DMS79 treated with DMSO at 0.1 percent for 48 hours (cell line): ENCODE results near the gene HCK.
"Not testable (repeated sequence)": the region's sequence is repeated elsewhere in the genome, so short reads cannot be mapped to it uniquely, and the experiment has no call there.

Experiments
- DNase-seq: peaks from one replicate; lab custom pipeline; 2025; lab: John Stamatoyannopoulos, UW

HCK gene

DNA sequence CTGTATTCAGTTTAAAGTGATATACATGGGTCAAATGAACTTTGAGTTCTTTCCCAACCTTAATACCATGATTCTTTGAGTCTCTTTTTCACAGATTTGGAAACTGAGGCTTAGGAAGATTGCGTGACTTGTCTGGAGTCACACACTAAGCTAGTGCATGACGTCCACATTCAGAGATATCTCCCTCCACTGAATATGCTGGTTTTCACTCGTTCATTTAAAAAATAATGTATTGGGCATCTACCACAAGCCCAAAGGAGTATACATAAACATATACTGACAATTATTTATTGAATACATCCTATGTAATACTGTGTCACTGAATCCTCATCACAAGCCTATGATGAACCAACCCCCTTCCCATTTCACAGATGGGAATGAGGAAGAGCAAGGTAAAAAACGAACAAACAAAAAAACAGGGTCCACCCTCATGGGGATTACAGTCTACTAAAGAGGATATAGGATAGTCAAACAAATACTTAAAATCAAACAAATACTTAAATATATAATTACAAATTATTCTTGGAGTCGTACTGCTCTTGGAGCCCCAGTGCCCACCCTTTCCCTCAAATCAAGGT lies 56.9 kb downstream of the HCK start:
- no peak for DNase-seq

DNA sequence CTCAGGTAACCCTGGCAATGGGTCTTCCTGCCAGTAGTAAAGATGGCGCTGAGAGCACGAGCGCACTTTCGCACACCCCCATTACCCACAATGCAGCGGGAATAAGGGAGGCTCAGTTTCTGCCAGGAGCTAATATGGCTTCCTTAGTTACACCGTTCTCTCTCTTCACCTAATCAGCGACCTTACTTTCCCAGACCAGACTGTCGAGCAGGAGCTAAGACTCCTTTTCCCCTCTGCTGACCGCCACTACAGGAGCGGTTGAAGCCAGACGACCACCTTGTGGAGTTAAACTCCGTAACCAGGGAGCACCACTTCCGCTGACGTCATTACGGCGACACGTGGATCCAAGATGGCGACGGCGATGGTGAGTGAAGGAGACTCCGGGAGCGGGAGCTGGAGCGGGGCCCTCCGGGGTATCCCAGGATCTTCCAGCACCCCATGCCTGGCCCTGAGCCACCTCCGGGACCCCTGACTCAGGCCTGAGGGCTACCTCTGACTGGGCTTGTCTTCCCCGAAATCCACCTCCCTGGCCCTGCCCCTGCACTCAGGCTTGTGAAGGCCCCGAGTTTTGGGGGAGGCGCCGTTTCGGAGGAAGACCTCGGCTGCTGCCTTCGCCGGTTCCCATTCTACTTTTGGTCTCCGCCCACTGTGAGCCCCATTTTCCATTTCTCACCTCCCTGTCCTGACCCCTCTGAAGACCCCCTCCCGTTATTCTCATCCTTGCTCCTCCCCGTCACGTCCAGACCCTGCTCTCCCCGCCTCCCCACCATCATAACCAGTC lies 57.5 kb downstream of the HCK start, which contains the start of gene TM9SF4:
Gene TM9SF4, plus strand, starts transcription at position 323 of the 781 bp plus-strand sequence. Its CDS starts 27 bp downstream, at position 350.
- DNase-seq = peak; percentile 99

DNA sequence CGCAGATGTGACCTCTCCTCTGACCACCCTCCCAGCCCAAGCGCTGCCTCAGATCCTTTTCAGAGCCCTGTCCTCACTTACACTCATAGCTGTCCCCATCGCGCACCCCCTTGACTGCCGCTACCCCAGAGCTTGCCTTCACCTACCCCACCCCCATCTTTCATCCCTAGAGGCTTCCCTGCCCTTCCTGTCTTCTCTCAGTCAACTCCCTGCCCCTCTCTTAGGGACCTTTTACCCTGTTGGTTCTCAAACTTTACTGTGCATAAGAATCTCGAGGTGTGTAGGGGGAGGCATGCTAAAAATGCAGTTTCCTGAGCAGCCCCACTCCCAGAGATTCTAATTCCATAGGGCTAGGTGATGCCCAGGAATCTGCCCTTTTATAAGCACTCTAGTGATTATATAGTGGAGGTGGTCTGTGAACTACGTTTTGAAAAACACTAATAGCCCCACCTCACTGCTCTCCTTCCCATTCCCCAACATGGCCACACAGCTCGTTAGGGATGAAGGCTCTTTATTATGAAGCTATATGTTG lies 58.2 kb downstream of the HCK start:
- no peak for DNase-seq

- no peak for DNase-seq
Measured at GRCh38 chr20:32110727-32111126, 58.7 kb downstream of the HCK start.

DNA sequence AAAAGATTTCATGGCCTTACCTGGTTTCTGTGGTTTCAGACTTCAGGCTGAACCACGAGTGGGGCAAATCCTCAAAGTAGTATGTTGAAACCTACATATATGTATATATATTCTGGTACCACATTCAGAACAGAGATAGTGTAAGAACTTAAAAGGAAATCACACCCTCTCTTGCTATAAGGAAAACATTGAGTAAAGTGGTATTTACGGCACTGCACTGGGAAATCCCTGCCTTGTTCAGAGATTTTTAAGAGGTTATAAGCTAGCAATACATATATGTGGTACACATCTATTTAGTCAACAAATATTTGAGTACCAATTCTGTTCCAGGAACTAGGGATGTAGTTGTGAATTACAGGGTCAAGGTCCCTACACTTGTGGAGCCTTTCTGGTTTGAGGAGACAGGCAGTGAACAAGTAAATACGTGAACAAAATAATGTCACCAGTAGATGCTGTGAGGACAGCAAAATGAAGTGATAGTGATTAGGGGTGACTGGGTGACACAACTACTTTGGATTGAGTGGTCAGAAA lies 59.2 kb downstream of the HCK start:
- no peak for DNase-seq

DNA sequence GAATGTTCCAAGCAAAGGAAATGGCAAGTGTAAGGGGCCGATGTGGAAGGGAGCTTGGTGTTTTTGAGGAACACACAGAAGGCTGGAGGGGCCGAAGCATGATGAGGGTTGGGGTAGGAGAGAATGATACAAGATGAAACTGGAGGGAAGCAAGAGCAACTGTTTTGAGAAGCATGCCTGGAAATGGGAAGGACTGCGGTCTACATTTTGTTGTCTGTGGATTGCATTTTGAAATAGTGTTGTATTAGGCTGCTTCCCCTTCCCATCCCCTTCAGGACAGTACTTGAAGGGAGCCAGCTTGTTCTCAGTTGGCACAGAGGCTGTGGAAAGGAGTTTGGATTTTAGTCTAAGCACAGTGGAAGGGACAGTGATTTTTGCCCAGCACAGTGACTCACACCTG lies 59.7 kb downstream of the HCK start:
- no peak for DNase-seq

DNA sequence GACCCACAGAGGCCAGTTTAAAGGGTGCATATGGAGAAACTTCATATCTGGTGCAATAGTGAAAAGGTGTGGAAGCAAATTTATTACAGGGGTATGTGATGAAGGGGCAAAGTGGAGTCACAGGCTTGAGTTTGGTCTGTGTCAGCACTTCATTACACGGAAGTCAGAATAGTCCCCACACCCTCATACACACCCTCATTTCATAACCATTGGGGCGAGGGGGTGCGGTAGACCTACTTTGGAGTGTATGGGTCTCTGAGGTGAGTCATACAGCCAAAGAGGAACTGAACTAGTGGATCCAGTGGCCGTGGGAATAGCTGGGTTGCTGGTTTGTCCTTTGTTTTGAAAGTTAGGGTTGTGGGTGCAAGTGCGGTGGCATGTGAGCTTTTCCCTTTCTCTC lies 60.8 kb downstream of the HCK start:
- no peak for DNase-seq

DNA sequence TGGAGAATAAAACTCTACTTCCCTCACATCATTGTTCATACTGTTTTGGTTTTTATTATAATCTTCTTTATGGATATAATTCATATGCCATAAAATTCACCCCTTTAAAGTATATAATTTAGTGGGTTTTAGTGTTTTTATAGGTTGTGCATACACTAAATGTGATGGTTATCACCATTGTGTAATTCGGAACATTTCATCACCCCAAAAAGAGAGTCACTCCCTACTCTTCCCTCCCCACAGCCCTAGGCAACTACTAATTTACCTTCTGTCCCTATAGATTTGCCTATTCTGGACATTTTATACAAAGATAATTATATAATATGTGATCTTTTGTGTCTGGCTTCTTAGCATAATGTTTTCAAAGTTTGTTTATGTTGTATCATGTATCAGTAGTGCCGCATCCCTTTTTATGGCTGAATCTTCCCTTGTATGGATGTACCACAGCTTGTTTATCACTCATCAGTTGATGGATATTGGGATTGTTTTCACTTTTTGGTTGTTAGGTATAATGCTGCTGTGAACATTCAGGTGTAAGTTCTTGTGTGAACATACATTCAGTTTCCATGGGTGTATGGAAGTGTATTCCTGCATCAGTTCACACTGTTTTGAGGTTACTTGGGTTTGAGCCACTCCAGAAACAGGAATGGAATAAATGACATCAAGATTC lies 61.7 kb downstream of the HCK start:
- no peak for DNase-seq

DNA sequence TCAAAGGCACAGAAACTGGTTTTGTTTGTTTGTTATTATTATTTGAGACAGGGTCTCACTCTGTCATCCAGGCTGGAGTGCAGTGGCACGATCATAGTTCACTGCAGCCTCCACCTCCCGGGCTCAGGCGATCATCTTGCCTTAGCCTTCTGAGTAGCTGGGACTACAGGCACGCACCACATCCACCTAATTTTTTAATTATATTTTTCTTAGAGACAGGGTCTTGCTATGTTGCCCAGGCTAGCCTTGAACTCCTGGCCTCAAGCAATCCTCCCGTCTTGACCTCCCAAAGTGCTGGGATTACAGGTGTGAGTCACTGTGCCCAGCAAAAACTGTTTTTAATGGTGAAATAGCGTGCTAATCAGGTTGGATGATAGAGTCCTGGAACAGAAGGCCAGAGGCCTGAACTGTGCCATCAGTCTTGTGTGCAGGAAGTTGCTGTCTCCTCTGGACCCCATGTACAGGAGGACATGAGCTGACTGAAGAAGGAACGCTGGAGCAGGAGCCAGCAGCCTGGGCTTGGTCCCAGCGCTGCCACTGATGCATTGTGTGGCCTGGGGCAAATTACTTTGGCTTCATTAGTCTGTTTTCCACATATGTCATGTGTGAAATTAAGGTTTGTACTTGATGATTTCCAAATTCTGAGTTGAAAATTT lies 62.4 kb downstream of the HCK start:
- no peak for DNase-seq

DNA sequence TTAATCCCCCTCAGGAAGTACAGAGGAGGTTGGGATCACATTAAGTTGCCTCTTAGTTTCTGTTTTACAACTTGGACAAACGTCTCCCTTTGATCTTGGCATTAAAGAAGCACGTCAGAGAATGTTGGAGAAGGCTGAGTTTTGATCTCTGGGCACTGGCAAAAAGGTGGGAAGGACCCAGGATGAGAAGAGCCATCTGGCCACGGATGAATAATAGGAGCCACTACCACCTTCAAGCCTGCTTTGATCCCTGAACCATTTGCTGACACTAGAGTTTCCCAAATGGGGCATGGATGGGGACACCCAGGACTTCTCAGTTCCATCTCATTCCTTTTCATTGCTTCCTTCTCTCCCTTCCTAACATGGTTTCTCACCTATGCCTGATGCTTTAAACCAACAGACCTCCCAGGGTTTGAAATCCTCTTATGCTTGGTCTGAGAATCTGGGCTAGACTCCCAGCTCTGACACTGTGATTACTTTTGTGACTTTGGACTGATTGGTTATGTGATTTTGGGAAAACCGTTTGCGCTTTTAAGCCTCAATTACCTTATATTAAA lies 63.2 kb downstream of the HCK start:
- no peak for DNase-seq

DNA sequence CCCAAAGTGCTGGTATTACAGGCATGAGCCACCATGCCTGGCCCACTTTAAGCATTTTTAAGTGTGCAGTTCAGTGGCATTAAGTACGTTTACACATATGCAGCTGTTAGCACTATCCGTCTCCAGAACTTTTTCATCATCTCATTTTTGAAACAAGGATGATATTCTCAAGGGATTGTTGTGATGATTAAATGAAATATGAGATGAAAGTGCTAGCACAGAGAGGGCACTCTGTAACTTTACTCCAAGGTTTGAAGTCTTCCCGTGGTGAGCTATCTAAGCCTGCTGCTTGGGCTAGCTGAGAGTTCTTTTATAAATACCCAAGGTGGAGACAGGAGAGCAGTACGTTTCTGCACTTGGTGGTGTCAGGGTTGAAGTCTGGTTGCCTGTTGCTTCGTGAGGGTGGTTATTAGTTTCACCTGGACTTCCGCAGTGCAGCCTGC lies 64.1 kb downstream of the HCK start:
- no peak for DNase-seq

DNA sequence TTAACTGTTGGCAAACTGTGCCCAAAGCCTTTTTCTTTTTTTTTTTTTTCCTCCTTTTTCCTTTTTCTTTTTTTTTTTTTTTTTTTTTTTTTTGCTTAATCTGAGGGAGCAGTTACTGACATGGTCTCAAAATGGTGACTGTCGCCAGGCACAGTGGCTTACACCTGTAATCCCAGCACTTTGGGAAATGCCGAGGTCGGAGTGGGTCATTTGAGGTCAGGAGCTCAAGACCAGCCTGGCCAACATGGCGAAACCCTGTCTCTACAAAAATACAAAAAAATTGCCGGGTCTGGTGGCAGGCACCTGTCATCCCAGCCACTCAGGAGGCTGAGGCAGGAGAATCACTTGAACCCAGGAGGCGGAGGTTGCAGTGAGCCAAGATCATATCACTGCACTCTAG lies 64.8 kb downstream of the HCK start:
- DNase-seq = not testable (repeated sequence)

DNA sequence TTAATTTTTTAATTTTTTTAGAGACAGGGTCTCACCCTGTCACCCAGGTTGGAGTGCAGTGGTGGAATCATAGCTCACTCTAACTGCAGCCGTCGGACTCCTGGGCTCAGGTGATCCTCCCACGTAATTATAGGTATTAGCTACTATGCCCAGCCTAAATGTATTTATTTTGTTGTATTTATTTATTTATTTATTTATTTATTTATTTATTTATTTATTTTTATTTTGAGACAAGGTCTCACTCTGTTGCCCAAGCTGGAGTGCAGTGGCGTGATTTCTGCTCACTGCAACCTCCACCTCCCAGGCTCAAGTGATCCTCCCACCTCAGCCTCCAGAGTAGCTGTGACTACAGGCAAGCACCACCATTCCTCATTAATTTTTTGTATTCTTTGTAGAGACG lies 66.4 kb downstream of the HCK start:
- DNase-seq = not testable (repeated sequence)

DNA sequence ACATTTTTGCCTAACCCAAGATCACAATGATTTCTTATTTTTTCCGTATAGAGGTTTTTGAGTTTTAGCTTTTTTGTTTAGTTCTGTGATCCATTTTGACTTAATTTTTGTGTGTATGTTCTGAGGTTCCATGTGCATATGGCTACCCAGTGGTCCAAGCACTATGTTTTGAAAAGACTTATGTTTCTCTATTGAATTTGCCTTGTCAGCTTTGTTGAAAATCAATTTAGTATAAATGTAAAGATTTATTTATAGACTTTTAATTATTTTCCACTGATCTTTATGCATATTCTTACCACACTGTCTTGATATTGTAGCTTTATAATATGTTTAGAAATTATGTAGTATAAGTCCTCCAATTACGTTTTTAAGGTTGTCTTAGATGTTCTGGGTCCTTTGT lies 67.7 kb downstream of the HCK start:
- no peak for DNase-seq

DNA sequence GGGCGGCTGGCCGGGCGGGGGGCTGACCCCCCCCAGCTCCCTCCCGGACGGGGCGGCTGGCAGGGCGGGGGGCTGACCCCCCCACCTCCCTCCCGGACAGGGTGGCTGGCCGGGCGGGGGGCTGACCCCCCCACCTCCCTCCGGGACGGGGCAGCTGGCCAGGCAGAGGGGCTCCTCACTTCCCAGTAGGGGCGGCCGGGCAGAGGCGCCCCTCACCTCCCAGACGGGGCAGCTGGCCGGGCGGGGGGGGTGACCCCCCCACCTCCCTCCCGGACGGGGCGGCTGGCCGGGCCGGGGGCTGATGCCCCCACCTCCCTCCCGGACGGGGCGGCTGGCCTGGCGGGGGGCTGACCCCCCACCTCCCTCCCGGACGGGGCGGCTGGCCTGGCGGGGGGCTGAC lies 69.9 kb downstream of the HCK start:
- DNase-seq = not testable (repeated sequence)

- no peak for DNase-seq
Measured at GRCh38 chr20:32123088-32123487, 71.0 kb downstream of the HCK start.

DNA sequence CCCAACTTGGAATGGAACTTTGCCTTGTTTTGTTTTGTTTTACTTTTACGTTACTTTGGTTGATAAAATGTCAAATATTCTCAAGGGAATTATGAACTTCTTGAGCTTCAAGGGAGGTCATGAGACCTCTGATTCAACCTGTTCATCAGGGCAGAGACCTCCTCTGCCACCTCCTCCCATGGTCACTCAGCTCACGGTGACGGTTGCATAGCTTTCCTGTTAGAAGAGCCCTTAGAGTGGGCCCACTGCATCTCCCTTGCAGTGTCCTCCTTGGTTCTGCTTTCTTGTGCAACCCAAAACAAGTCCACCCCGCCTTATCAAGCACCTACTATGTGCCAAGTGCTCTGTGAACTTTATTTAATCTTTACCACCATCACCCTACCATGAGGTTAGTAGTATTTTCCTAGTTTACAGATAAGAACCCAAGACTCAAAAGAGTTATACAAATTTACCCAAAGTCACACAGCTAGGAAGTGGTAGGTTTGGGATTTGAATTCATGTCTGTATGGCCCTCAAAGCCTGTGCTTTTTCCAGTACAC lies 72.9 kb downstream of the HCK start:
- DNase-seq = no peak

- no peak for DNase-seq
Measured at GRCh38 chr20:32125506-32125905, 73.5 kb downstream of the HCK start.

GRCh38 chr20:32126919-32127318 lies 74.9 kb downstream of the HCK start:
- no peak for DNase-seq

DNA sequence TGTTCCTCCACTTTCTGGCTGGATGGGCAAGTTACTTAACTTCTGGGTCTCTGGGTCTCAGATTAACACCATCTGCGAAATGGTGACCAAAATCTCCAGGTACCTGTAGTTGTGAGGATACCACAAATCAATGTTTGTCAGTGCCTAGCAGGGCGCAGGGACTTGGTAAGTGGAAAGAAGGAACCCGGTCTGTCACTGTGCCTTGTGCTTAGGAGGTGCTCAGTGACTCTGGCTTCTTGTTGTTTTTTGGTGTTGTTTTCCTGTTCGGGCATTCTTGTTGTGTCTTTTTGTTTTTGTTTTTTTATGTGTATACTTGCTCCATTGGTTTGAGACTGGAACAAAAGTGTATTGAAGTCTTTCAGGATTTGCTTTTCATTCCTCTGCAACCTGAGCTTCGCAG lies 75.3 kb downstream of the HCK start:
- no peak for DNase-seq

GRCh38 chr20:32128167-32128566 lies 76.1 kb downstream of the HCK start:
- no peak for DNase-seq

DNA sequence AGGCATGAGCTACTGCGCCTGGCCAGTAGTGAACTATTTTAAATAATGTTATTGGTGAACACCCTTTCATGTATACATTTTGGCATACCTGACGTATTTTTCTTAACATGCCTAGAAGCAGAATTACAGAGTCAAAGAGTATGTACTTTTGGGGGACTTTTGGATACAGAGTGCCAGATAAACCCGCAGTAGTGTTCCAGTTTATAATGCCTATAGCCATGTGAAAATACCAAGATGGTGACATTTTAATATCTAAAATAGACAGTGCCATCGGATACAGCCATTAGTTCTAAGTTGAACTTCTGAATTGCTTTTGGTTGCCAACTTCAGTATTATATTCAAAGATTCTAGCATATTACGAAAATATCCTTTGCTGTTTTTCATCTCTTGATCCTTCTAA lies 77.8 kb downstream of the HCK start:
- DNase-seq = no peak
